Heart left ventricle (tissue), 16 donors: ENCODE measurements around the gene PTK6. TPM values are rescaled to one million over a fixed set of nuclear protein-coding genes. Genes with fewer than 3 reads are reported as not detected.

ENCODE experiments used
- ATAC-seq, 4 donors: fragments of 200-7000 bp; cut with Tn5 transposase; one replicate each; pipeline ENCODE4 v1.9.1; 2020 to 2022; ENCODE audit warnings: moderate library complexity in 4 of 4, mild to moderate bottlenecking in 3 of 4, moderate number of reproducible peaks in 1 of 4
- DNase-seq, 5 donors: peaks; one replicate each; pipeline ENCODE4 v3.0.0-alpha.2; 2020
- H3K27ac ChIP-seq, 12 donors: fragments of 200-600 bp; sonication (generic) in 4 of 12; one replicate each; pipeline versions ENCODE4 v1.5.0 to v1.8.0; 2016 to 2022; ENCODE audit warnings: mild to moderate bottlenecking in 2 of 12
- H3K27me3 ChIP-seq, 9 donors: fragments of 200-600 bp; sonication (generic) in 2 of 9; one replicate each; pipeline versions ENCODE4 v1.5.1 to v1.8.0; 2016 to 2022; ENCODE audit warnings: mild to moderate bottlenecking in 3 of 9
- H3K36me3 ChIP-seq, 9 donors: fragments of 200-600 bp; sonication (generic) in 2 of 9; one replicate each; pipeline versions ENCODE4 v1.5.0 to v1.8.0; 2018 to 2022; ENCODE audit warnings: mild to moderate bottlenecking in 2 of 9
- H3K4me1 ChIP-seq, 12 donors: fragments of 200-600 bp; sonication (generic) in 4 of 12; one replicate each; pipeline versions ENCODE4 v1.5.0 to v1.8.0; 2016 to 2022; ENCODE audit warnings: mild to moderate bottlenecking in 3 of 12
- H3K4me3 ChIP-seq, 12 donors: fragments of 200-600 bp; sonication (generic) in 4 of 12; one replicate each; pipeline versions ENCODE4 v1.5.0 to v1.8.0; 2017 to 2022; ENCODE audit warnings: mild to moderate bottlenecking in 9 of 12, moderate library complexity in 4 of 12
- H3K9me3 ChIP-seq, 12 donors: fragments of 200-600 bp; sonication (generic) in 4 of 12; one replicate each; pipeline versions ENCODE4 v1.5.0 to v1.8.0; 2016 to 2022; ENCODE audit warnings: mild to moderate bottlenecking in 1 of 12
- CTCF ChIP-seq, 12 donors: fragments of 200-600 bp; sonication (generic) in 4 of 12; IDR thresholded peaks; one replicate each; pipeline versions ENCODE4 v1.5.0 to v1.8.0; 2018 to 2022; ENCODE audit warnings: antibody characterized with exemption in 12 of 12, mild to moderate bottlenecking in 5 of 12
- POLR2A ChIP-seq, 2 donors: fragments of 450-650 bp; IDR thresholded peaks; one replicate each; pipeline ENCODE4 v1.6.1; 2017; ENCODE audit warnings: antibody characterized with exemption in 2 of 2, mild to moderate bottlenecking in 2 of 2, moderate library complexity in 2 of 2
- WGBS, 4 donors: extraction: QIAGEN DNeasy Blood & Tissue Kit in 2 of 4; methylation state at CpG; one replicate each; pipeline versions ENCODE4 v1.1.5 to v1.1.7; 2013 to 2018; 5-methylcytosine and 5-hydroxymethylcytosine counted together
- intact Hi-C, 10 donors: fragments of 100-400 bp; cut with DNase I; formaldehyde crosslinking; loops; one replicate each; pipeline versions ENCODE4 v1.11.1 to v1.14.2; 2022
- polyA plus RNA-seq, 2 donors: library from polyadenylated mRNA; stranded (reverse); fragments of 200-250 nt; gene quantifications; one replicate each; pipeline ENCODE4 v1.2.3, GENCODE V29; 2013
- total RNA-seq, 9 donors: library from RNA; depleted of rRNA in 2 of 9; stranded (reverse); fragments of >200 nt in 2 of 9; fragmentation: NEBNext Ultra II Directional in 3 of 9; extraction: Animal tissue kit (Norgen Biotek cat#: 25700) in 3 of 9; gene quantifications; one replicate each; pipeline versions ENCODE4 v1.1.0 to v1.2.4, GENCODE V29; 2016 to 2023
- donor health status: ischemic (EF 13 %, LVEDD 7.1; RV severe dilation, severe dysfunction).
- donor health status: healthy with polysubstance abuse.
- donor health status: DM: no; HTN: yes; CAD: no.
- donor health status: DM: no; HTN: no; CAD: no.
- donor health status: ischemic (EF 25% LVEDD 6.9; RV normal size, moderate dysfunction).
- donor health status: ischemic (EF 25% LVEDD 5.7; RV mildly dilated, moderate dysfunction).
- donor health status: healthy.
- donor health status: DM: yes; HTN: yes; CAD: no.
- donor health status: ischemic (EF 35%, LVEDD 5.7; RV mildly dilated, moderate dysfunction).
- donor health status: nonischemic (EF 11% LVEDD 7.7; RV severe dilation, severe dysfunction).
- donor health status: DM: yes; HTN: yes; CAD: no.
- donor health status: PGD.
- donor health status: ischemic (EF 29% LVEDD 5.4; RV normal size, mild dysfunction).
- donor health status: nonischemic (EF 23%, LVEDD 6.1; RV moderate dilation, normal function).

PTK6 gene
- total and polyA plus RNA-seq, 11 donors = 0.04 to 0.29 (median 0.12) TPM; not detected in 7

GRCh38 chr20:63567136-63567385 is 29.9 kb upstream of the PTK6 start:
- peaks cover 0 to 3% (median 0%) of the 10 kb centered on the region in 9 donors for H3K27me3 ChIP-seq
- H3K9me3 ChIP-seq = no peaks in the 10 kb centered on the region
- H3K4me3 ChIP-seq = no peak overlapping the region
- H3K36me3 ChIP-seq = peaks cover 4 to 73% (median 37%) of the 10 kb centered on the region in 9 donors
- TF ChIP-seq POLR2A (IDR thresholded peaks at IDR 0.05) (no peak), CTCF (IDR thresholded peaks at IDR 0.05) (no peak)
- no peak overlapping the region for H3K27ac ChIP-seq
- 92 to 96% (median 94%) methylated on average over 14 to 22 of the region's 22 CpGs for WGBS, 4 donors
- peaks cover 0 to 30% (median 0%) of the 10 kb centered on the region in 12 donors for H3K4me1 ChIP-seq
- intact Hi-C loops = no loop called here
- DNase-seq (no peak), ATAC-seq (peak in 1 of 4 donors; percentile 2)

GRCh38 chr20:63566395-63567135 is 29.4 kb upstream of the PTK6 start:
- H3K9me3 ChIP-seq = no peaks in the 10 kb centered on the region
- H3K36me3 ChIP-seq = peaks cover 4 to 75% (median 40%) of the 10 kb centered on the region in 9 donors
- no peaks in the 10 kb centered on the region for H3K27me3 ChIP-seq
- no peak for DNase-seq
- no peak overlapping the region for H3K4me3 ChIP-seq
- H3K27ac ChIP-seq = no peak overlapping the region
- ATAC-seq = peak in 2 of 4 donors; percentile 23 to 28
- WGBS, 4 donors = 90 to 93% (median 91%) methylated on average over 25 to 46 of the region's 46 CpGs
- intact Hi-C loops = no loop called here
- TF ChIP-seq CTCF (IDR thresholded peaks at IDR 0.05) = no peak
- peaks cover 0 to 29% (median 0%) of the 10 kb centered on the region in 12 donors for H3K4me1 ChIP-seq

- Histone ChIP-seq H3K4me3 (no peak overlapping the region), H3K36me3 (peaks cover 4 to 83% (median 48%) of the 10 kb centered on the region in 9 donors), H3K9me3 (no peaks in the 10 kb centered on the region), H3K4me1 (peaks cover 0 to 29% (median 0%) of the 10 kb centered on the region in 12 donors), H3K27me3 (no peaks in the 10 kb centered on the region), H3K27ac (no peak overlapping the region)
- no peak for ATAC-seq
- 96 to 97% (median 97%) methylated on average over 33 to 43 of the region's 43 CpGs for WGBS, 4 donors
- TF ChIP-seq CTCF (IDR thresholded peaks at IDR 0.05) (no peak), POLR2A (IDR thresholded peaks at IDR 0.05) (no peak)
- intact Hi-C loops = no loop called here
- DNase-seq = no peak
Measured at GRCh38 chr20:63565699-63566335, 28.6 kb upstream of the PTK6 start.

- peaks cover 4 to 89% (median 54%) of the 10 kb centered on the region in 9 donors for H3K36me3 ChIP-seq
- ATAC-seq (no peak), DNase-seq (no peak)
- H3K27me3 ChIP-seq = no peaks in the 10 kb centered on the region
- no peak overlapping the region for H3K27ac ChIP-seq
- WGBS, 4 donors = 93 to 95% (median 95%) methylated on average over 51 to 61 of the region's 61 CpGs
- H3K4me1 ChIP-seq = peaks cover 0 to 29% (median 0%) of the 10 kb centered on the region in 12 donors
- intact Hi-C loops = no loop called here
- TF ChIP-seq CTCF (IDR thresholded peaks at IDR 0.05) (no peak), POLR2A (IDR thresholded peaks at IDR 0.05) (no peak)
- no peaks in the 10 kb centered on the region for H3K9me3 ChIP-seq
- no peak overlapping the region for H3K4me3 ChIP-seq
Measured at GRCh38 chr20:63565021-63565698, 28.0 kb upstream of the PTK6 start.
